HL-60 (cell line): ENCODE results near the gene CBARP.

Experiments used
- DNase-seq, 2 experiments: peaks; one replicate each; pipeline ENCODE4 v3.0.0-alpha.2; 2010 to 2020; ENCODE audit warnings: low read depth in 1 of 2, low spot score in 1 of 2
- H3K27ac ChIP-seq: fragments of 250-450 bp; sonication (Bioruptor Pico); replicated peaks from 2 replicates; pipeline ENCODE4 v1.5.1; 2020; ENCODE audit warnings: mild to moderate bottlenecking, moderate library complexity
- H3K27me3 ChIP-seq: fragments of 250-450 bp; sonication (Bioruptor Pico); 2 replicates; pipeline ENCODE4 v1.5.1; 2021; ENCODE audit warnings: mild to moderate bottlenecking, moderate library complexity; ENCODE audit not compliant: insufficient read depth, poor library complexity, severe bottlenecking
- H3K4me3 ChIP-seq: replicated peaks from 2 replicates; pipeline ENCODE4 v1.5.1; 2011; ENCODE audit warnings: mild to moderate bottlenecking, control low read depth, low read length; ENCODE audit not compliant: insufficient read depth
- CTCF ChIP-seq: IDR thresholded peaks from one replicate; pipeline ENCODE4 v1.5.1; 2011; ENCODE audit warnings: low read length, control low read depth, inconsistent platforms; ENCODE audit not compliant: insufficient read depth
- GABPA ChIP-seq: IDR thresholded peaks from 2 replicates; pipeline ENCODE4 v1.6.1; 2012; ENCODE audit warnings: low read depth
- POLR2AphosphoS5 ChIP-seq: IDR thresholded peaks from 2 replicates; pipeline ENCODE4 v1.6.1; 2012; ENCODE audit warnings: low read depth
- REST ChIP-seq: IDR thresholded peaks from 2 replicates; pipeline ENCODE4 v1.6.1; 2012; ENCODE audit warnings: low read depth; ENCODE audit not compliant: insufficient replicate concordance
- SPI1 ChIP-seq: IDR thresholded peaks from 2 replicates; pipeline ENCODE4 v1.6.1; 2012; ENCODE audit warnings: low read depth, mild to moderate bottlenecking, borderline replicate concordance

The CBARP gene

GRCh38 chr19:1273263-1274041 lies 35.6 kb upstream of the CBARP start:
- Histone ChIP-seq H3K27ac (peak overlapping the region; percentile 100), H3K27me3 (no peaks in the 10 kb centered on the region), H3K4me3 (peak overlapping the region; percentile 61)
- TF ChIP-seq CTCF (no peak), POLR2AphosphoS5 (peak; percentile 84), SPI1 (peak; percentile 6; the same call in 1 of the 2 replicates), GABPA (peak; percentile 60; the same call in 1 of the 2 replicates), REST (no peak)
- DNase-seq, result peak; percentile 75 to 96

DNA sequence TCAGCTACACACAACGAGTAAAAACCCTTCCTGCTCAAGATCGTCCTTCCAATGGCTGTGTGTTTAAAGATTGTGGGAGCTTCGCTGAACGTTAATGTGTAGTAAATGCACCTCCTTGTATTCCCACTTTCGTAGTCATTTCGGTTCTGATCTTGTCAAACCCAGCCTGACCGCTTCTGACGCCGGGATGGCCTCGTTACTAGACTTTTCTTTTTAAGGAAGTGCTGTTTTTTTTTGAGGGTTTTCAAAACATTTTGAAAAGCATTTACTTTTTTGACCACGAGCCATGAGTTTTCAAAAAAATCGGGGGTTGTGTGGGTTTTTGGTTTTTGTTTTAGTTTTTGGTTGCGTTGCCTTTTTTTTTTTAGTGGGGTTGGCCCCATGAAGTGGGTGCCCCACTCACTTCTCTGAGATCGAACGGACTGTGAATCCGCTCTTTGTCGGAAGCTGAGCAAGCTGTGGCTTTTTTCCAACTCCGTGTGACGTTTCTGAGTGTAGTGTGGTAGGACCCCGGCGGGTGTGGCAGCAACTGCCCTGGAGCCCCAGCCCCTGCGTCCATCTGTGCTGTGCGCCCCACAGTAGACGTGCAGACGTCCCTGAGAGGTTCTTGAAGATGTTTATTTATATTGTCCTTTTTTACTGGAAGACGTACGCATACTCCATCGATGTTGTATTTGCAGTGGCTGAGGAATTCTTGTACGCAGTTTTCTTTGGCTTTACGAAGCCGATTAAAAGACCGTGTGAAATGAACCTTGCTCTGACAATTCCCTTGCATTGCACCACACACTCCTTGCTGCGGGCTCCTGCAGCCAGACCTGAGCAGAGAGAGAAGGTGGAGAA lies 34.8 kb upstream of the CBARP start:
- Histone ChIP-seq H3K27me3 (no peaks in the 10 kb centered on the region), H3K27ac (peak overlapping the region; percentile 100), H3K4me3 (peak overlapping the region; percentile 49)
- peak; percentile 45 to 79 for DNase-seq
- TF ChIP-seq SPI1, result peak; percentile 90
- no peak for TF ChIP-seq POLR2AphosphoS5

DNA sequence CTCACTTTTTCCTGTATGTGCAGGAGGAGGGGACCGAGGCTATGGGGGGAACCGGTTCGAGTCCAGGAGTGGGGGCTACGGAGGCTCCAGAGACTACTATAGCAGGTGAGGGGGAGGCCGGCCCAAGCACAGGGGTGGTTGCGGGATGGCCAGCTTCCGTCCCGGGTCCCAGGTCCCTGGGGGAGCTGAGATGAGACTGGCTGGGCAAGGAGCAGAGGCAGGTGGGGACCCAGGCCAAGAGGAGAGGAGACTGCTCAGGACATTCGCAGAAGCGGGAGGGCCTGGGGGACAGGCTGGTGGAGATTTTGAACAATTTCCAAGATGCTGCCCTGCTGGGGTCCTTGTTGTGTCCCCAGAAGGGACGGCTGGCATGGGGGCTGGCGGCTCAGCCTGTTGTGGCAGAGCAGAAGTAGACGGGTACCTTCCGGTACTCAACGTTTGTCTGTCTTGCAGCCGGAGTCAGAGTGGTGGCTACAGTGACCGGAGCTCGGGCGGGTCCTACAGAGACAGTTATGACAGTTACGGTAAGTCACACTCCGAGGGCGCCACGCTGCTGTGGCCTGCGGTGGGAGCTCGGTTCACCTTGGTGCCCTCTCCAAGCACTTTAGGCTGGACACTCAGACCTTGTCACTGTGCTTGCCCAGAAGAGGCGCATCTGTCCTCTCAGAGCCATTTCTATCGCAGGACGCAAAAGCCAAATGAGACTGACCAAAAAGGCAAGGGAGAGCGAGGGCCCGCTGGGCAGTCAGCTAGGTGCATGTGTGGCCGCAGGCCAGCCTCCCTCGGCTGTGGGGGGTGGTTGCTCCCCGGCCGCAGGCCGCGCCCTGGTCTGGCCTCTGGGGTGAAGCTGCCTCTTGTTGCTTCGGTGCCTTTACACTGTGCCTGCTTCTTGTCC lies 34.0 kb upstream of the CBARP start:
- Histone ChIP-seq H3K27me3 (no peaks in the 10 kb centered on the region), H3K27ac (peak overlapping the region; percentile 100), H3K4me3 (peak overlapping the region; percentile 49)
- TF ChIP-seq GABPA, result peak; percentile 43; the same call in 1 of the 2 replicates
- no peak for TF ChIP-seq REST
- DNase-seq, result peak; percentile 64 to 85

GRCh38 chr19:1270854-1271527 lies 33.2 kb upstream of the CBARP start:
- Histone ChIP-seq H3K4me3 (peak overlapping the region; percentile 49), H3K27ac (peak overlapping the region; percentile 100), H3K27me3 (no peaks in the 10 kb centered on the region)
- TF ChIP-seq POLR2AphosphoS5, result no peak; the same call in none of the 2 replicates
- TF ChIP-seq GABPA, result no peak
- TF ChIP-seq CTCF, result no peak
- TF ChIP-seq REST, result no peak
- TF ChIP-seq SPI1, result no peak
- DNase-seq, result peak; percentile 34 to 49
